Fibroblast of lung (primary cell): ENCODE results near the gene CDX1.

ENCODE experiments used
- EZH2 ChIP-seq: IDR thresholded peaks from 2 replicates; pipeline ENCODE4 v1.5.1; 2012; ENCODE audit warnings: low read length, control low read depth, mild to moderate bottlenecking; ENCODE audit errors: missing control alignments
- TF ChIP-seq, protein P1 (sequence below), 2 donors: IDR thresholded peaks in 1 of 2; conservative IDR thresholded peaks in 1 of 2; 1 replicate in 1 of 2; 2 replicates in 1 of 2; pipeline ENCODE4 v1.5.1; 2011 to 2012; ENCODE audit warnings: low read length in 2 of 2, control low read depth in 1 of 2, inconsistent platforms in 1 of 2, low read depth in 1 of 2, mild to moderate bottlenecking in 1 of 2

DNA sequence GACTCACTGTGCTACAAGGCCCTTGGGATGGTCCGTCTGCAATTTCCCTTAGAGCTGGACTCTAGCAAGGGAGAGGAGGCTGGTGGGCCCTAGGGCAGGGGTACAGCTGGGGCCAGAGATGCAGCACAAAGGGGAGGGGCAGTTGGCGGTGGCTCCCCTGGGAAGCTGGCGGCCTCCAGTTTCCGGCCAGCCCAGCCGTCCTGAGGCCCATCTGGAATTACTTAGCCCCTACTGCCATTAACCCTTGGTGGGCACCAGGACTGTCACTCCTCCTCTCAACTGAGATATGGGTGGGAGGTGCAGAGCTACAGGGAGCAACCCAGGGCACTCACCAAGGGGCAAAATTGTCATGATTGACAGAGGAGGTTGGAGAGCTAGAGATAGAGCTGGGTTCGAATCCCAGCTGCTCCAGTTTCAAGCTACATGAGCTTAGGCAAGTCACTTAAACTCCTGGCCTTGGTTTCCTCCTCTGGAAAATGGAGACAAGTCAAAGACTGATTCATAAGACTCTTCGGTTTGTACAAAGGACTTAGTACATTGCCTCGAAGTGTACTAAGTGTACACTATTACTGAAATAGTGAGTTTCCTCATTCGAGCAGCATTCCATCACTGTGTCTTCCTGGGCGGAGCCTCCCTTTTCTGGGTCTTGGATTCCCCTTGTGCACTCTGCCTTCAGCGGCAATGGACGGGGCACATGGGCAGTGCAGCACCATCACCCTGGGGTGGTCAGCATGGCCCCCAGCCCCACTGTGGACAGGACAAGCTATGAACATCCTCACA lies 8.2 kb upstream of the CDX1 start:
- TF ChIP-seq, protein P1, sequence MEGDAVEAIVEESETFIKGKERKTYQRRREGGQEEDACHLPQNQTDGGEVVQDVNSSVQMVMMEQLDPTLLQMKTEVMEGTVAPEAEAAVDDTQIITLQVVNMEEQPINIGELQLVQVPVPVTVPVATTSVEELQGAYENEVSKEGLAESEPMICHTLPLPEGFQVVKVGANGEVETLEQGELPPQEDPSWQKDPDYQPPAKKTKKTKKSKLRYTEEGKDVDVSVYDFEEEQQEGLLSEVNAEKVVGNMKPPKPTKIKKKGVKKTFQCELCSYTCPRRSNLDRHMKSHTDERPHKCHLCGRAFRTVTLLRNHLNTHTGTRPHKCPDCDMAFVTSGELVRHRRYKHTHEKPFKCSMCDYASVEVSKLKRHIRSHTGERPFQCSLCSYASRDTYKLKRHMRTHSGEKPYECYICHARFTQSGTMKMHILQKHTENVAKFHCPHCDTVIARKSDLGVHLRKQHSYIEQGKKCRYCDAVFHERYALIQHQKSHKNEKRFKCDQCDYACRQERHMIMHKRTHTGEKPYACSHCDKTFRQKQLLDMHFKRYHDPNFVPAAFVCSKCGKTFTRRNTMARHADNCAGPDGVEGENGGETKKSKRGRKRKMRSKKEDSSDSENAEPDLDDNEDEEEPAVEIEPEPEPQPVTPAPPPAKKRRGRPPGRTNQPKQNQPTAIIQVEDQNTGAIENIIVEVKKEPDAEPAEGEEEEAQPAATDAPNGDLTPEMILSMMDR (conservative IDR thresholded peaks at IDR 0.05 in 1 of 2, IDR thresholded peaks at IDR 0.05 in 1 of 2; ENCODE audit: low read depth in 1 of 2, low read length in 2 of 2): no peak
- TF ChIP-seq EZH2: no peak
